NCI-H345 (cell line): Measurements from ENCODE around the gene SPON1.
"Not testable (repeated sequence)": the region's sequence is repeated elsewhere in the genome, so short reads cannot be mapped to it uniquely, and the experiment has no call there.

Source experiments
- DNase-seq: peaks from one replicate; lab custom pipeline; 2025; lab: John Stamatoyannopoulos, UW

The SPON1 gene

DNA sequence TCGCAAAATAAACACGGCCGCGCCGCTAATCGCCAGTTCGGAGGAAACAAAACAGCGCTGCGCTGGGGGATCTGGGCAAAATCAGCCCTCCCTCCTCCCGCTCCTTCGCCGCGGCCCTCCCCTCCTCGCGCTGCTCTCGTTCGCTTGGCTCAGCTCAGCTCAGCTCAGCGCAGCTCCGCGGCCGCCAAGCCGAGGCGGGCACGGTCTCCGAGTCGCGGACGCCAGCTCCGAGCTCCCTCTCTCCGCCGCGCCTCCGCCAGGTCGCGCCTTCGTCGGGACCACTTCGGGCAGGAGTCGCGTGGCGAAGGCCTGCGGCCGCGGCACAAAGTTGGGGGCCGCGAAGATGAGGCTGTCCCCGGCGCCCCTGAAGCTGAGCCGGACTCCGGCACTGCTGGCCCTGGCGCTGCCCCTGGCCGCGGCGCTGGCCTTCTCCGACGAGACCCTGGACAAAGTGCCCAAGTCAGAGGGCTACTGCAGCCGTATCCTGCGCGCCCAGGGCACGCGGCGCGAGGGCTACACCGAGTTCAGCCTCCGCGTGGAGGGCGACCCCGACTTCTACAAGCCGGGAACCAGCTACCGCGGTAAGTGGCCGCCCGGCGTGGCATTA lies at the start of gene SPON1:
Gene SPON1, plus strand, starts transcription at position 162 of the 607 bp plus-strand sequence. Its CDS starts 182 bp downstream, at position 344.
- DNase-seq = no peak

DNA sequence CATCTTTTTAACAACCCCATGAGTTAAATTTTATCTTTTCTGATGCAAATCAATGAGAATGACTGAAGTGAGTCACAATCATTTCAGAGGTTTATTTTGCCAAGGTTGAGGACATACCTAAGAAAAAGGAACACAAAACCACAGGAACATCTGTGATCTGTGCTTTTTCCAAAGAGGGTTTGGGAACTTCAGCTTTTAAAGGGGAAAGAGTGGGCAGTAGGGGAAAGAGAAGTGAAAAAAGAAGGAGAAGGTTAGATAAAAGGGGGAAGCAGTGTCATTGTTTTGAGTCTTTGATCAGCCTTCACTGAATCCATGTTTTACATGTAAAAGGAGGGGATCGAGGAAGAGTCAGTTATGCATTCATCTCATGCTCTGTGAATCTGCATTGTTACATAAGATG lies 45.3 kb upstream of the SPON1 start:
- no peak for DNase-seq

DNA sequence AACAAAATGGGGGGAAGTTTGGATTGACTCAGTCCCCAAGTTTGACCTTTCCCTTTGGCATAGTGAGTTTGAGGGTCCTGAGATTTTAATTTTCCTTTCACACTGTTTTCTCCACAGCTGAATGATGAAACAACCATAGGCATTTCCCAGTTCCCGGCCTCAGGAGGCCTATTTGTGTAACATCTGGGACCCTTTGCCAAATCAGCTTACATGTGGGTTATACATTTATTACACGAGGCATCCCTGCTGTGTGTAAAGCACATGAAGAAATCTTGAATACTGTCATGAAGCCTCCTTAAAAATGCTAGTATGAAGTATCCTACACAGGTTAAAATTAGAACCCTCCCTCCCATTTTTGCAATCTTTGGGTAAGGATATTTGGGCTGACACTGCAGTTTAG lies 44.6 kb upstream of the SPON1 start:
- DNase-seq = no peak

DNA sequence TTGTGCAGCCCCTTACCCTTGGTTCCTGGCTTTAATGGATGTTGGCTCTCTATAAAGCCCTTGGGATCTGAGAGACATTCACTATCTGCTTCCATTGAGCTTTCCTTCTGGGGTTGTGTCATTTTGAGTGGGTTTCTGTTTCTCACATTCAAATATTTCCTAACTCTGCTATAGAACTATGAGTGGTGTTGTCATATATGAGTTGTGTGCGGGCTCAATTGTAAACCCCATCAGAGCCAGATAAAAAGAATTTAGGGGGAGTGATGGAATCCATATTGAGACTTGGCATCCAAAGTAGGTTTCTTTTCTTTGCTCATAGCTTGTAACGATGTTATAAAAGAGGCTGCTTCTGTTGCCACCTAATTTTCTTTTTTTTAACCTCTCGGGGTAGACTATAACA lies 41.8 kb upstream of the SPON1 start:
- DNase-seq = no peak

DNA sequence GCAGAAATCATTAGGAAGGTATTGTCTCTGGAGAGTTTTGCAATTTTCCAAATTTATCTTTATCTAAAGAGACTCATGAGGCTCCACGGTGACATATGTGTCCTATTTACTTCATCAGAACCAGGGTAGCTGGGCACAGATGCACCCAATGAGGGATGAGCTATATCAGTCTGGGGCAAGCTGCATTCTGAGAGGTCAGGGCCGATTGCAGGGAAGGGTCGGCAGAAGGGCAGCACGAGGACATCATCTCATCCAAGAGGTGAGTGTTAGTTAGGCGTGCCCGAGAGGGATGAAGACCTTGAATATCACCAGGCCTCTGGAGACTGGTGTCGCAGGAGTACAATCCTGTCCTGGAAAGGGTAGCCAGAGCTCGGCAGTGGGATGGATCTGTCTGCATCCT lies 41.0 kb upstream of the SPON1 start:
- DNase-seq = no peak

DNA sequence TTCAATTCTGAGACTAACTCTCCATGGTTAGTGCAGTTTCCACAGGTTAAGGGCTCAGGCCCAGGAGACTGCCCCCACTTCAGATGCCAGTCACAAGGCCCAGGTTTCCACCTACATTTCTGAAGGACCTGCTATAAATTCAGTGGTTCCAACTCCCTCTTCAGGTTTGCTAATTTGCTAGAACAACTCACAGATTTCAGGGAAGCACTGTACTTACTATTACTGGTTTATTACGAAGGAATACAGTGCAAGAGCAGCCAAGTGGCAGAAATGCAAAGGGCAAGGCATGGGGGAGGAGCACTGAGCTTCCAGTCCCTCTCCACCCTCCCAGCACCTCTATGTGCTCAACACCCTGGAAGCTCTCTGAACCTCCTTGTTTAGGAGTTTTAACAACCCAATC lies 39.3 kb upstream of the SPON1 start:
- DNase-seq = no peak

DNA sequence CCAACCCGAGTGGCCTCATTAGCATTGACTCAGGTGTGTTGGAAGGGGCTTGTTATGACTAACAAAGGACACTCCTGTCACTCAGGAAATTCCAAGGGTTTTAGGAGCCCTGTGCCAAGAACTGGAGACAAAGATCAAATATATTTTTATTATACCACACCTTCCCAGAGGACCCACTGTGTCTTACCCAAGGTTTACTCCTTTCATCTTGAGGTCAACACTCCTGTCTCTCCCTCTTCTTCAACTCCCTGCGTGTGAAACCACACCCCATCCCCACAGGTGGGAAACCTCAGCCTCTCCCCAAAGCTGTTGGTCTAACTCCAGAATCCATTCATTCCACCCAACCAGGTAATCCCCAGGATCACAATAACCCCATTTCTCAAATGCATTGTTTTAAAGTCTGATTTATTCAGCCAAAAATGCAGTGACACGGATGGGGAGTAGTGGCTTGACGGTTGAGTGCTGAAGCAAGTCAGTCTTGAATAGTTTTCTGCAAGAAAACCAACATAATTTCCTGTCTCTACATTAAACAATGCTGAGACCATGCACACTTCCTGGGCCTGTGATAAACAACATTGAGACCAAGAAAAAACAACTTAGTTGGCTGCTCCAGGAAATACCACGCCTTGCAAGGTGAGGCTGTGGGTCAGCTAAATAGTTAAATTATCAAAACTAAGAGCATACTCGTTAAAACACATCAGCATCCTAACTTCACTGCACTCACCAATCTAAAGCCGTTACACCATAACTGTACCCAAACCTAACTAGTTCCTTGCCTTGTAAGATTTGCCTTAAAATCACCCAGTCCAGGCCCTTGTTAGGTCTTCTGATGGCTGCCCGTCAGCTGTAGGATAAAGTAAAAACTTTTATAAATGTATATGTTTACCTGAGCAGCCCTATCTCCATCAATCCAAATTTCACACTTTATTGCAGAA lies 38.5 kb upstream of the SPON1 start:
- no peak for DNase-seq

DNA sequence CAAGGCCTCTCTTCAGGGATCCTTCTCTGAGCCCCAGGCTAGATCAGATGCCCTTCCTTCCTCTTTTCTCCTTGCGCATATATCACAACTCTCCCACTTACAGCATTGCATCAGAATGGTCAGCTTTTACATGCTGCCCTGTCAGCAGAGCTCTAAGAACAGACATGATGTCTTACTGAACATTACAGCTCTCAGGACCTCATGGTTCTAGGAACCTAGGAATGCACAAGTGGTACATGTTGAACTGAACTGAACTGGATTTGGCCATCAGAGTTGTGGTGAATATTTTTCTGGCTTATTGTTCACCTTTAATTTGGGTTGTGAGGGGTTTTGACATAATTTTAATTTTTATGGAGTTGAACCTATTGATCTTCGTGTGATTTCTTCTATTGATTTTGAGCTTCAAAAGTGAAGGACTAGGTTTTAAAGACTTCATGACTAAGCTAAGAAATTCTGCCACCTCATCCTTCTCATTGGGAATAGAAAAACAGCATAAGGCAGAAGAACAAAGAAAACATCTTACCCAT lies 37.7 kb upstream of the SPON1 start:
- DNase-seq = no peak

DNA sequence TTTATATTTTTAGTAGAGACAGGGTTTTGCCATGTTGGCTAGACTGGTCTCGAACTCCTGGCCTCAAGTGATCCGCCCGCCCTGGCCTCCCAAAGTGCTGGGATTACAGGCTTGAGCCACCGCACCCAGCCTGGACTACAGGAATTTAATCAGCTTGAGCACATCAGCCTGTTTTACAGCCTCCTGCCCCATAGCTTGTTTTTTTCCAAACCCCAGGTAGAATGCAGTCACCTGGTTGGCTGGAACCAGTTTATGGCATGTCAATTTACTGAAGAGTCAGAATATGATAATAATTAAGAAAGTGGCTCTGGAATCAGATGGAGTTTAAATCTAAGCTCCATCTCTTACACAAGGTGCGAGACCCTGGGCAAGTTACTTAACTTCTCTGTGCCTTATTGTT lies 36.2 kb upstream of the SPON1 start:
- not testable (repeated sequence) for DNase-seq

DNA sequence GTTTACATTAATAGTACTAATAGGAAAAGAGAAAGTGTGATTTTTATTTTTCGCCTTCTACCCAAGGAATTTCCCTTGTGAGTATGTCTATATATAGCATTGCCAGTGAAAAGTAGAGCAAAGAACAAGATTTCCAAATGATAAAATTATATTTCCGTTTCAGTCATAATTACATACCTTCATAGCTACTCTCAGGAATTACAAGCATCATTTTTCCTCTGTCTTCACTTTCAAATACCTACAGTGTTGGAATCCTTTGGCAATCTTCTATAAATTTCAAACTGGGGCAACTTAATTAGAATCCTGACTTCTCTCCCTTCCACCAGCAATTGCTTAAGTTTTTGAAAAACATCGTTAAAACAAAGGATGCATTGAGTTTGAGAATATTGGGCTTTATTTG lies 35.5 kb upstream of the SPON1 start:
- DNase-seq = no peak

DNA sequence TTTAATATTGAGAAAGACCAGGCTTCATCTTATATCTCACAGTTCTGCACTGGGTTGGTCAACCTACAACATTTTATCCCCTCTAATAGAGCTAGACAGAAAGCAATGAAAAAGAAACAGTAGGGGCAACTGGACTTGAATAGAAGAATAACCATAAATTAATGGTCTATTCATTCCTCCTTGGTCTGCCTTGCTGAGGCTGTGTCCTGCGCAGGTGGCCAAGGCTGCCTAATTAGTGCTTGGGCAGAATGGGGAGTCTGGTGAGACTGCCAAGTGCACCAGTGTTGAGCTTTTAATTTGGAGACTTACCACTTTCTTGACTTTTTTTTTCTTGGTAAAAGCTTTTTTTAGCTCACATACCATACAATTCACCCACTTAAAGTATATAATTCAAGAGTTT lies 35.0 kb upstream of the SPON1 start:
- DNase-seq = no peak

DNA sequence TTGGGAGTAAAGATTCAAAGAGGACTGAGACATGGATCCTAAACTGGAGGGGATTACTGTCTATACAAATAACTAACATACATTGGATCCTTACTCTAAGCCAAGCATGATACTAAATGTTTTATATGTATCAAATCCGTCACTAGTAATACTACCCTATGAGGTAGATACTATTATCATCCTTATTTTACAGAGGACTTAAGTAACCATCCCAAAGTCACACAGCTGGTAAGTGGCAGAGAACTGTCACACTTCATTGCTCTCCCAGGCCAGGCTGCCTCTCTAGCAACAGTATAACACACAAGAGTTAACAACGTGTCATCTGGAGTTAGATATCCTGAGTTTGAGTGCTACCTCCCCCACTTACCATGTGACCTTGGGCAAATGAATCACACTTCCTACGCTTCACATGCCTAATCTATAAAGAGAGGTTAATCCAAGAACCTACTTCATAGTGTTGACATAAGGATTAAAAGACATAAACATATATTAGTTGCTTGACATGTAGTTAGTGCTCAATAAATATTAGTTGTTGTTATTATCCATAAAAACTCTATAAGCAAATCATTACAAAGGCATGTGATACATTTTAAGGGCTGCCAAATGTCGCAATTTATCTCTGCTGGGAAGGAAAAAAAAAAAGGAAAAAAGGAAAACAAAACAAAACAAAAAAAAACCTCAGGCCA lies 33.8 kb upstream of the SPON1 start:
- no peak for DNase-seq

DNA sequence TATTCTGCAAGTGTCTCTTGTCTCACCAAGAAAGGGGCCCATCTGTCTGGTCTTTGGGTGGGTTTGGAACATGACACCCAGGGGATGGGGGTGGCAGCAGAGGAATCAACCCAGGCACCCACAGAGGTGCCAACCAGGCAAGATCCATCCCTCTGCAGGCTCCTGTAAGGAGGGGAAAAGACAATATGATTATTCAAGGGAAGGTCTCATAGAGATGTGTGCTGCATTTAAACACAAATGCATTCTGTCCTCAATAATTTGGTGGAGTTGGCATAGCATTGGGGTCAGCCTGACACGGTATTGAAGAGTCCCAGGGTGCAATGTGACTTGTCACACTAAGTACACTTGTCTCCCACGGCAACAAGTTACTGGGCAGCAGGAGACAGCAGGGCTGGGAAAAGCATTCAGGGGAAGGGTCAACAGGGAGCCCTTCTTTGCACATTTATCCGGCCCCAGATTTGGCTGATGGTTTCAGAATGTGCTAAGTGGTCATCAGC lies 33.1 kb upstream of the SPON1 start:
- DNase-seq = no peak

DNA sequence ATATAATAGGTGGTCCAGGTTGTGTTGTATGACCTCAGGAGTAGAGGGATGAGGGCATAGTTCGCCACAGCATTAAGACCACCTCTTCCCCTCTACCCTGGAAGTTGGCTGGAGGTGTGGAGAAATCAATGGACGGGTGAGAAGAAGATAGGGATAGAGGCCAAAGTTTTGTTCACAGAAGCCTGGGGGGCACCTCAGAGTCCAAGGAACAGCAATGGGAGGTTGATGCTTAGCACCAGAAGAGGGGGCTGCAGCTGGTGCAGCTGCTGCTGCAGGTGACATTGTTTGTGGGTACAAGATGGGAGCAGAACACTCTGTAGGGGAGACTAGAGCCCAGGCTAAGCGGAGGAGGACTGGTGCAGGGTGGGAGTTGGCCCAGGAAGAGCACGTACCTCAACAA lies 31.2 kb upstream of the SPON1 start:
- no peak for DNase-seq

DNA sequence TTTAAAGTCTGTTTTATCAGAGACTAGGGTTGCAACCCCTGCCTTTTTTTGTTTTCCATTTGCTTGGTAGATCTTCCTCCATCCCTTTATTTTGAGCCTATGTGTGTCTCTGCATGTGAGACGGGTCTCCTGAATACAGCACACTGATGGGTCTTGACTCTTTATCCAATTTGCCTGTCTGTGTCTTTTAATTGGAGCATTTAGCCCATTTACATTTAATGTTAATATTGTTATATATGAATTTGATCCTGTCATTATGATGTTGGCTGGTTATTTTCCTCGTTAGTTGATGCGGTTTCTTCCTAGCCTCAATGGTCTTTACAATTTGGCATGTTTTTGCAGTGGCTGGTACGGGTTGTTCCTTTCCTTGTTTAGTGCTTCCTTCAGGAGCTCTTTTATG lies 25.4 kb upstream of the SPON1 start:
- DNase-seq = not testable (repeated sequence)

DNA sequence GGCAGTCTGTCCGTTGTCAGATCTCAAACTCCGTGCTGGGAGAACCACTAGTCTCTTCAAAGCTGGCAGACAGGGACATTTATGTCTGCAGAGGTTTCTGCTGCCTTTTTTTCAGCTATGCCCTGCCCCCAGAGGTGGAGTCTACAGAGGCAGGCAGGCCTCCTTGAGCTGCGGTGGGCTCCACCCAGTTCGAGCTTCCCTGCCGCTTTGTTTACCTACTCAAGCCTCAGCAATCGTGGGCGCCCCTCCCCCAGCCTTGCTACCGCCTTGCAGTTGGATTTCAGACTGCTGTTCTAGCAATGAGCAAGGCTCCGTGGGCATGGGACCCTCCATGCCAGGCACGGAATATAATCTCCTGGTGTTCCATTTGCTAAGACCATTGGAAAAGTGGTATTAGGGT lies 23.7 kb upstream of the SPON1 start:
- DNase-seq = not testable (repeated sequence)

DNA sequence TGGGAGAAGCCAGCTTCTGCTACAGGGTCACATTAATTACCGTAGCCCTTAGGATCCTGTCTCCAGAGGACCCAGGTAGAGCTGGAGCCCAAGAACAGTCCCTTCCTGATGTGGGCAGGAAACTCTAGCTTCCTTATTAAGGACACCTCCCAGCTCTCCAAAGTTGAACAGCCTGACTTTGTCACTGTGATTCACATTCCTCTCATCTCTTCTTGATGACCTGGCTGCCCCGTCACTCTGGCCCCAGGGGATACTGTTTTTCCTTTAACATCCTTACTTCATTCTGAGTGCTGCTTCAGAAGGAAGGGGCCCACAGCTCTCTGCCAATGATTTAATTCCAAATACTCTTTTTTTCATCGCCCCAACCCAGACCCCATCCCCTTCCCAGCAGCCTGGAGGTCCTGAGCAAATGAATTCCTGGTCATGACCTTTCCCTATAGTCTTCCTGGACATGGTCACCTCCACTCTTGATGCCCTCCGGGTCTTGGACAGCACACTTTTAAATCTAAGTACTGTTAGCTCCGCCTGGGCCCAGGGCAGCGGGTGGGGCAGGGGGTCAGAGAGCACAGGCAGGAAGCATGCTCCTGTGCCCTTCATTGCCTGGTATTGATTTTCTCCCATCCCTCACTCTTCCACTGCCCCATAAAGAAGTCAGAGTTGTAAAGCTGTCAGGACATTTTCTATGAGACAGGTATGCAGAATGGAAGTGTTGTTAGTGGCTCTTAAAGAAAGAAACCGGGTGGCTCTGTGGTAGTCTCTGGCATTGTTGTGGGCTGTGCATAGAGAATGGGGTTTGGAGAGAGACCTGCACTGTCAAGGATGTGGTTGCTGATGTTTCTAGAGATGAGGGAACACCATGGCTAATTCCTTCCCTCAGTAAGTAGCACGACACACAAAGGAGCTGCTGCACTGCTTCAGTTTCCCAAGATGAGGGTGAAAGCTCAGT lies 22.3 kb upstream of the SPON1 start:
- DNase-seq = no peak

DNA sequence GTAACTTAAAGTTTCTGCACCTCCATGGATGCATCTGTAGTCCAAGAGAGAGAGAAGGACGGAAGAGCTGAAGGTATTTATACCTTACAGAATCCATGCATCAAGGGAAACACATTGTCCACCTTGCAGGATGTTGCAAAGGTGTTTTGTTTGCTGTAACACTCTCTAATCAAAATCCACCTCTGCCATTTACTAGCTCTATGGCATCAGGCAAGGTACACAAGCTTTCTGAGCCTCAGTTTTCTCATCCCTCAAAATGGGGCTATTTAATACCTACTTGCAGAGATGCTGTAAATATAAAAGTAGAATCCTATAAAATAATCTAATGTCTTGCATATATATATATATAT lies 21.6 kb upstream of the SPON1 start:
- no peak for DNase-seq

DNA sequence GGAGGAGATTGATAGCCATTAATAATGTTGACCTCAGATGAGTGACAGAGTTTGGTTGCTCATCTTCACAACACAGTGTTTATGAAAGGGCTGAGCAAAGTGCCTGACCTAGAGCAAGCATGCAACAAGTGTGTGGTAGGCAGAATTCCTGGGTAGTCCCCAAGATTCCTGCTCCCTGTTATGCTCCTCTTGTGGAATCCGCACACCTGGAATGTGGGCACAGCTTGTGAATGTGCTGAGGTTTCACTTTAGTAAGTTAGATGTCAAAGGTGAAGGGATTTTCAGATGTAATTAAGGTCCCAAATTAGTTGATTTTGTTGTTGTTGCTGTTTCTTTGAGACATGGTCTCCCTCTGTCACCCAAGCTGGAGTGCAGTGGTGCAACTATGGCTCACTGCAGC lies 20.7 kb upstream of the SPON1 start:
- DNase-seq = no peak

DNA sequence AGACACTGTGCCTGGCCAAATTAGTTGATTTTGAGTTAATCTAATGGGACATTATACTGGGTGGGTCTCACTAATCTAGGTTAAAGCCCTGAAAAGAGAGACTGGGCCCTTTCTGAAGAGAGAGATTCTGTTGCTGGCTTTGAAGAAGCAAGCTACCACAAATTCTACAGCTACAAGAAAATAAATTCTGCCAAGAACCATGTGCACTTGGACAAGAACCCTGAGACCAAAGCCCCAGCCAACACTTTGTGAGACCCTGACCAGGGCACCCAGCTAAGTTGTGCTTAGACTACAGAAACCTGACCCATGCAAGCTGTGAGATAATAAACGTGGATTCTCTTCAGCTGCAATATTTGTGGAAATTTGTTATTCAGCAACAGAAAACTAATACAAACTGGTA lies 20.1 kb upstream of the SPON1 start:
- no peak for DNase-seq

DNA sequence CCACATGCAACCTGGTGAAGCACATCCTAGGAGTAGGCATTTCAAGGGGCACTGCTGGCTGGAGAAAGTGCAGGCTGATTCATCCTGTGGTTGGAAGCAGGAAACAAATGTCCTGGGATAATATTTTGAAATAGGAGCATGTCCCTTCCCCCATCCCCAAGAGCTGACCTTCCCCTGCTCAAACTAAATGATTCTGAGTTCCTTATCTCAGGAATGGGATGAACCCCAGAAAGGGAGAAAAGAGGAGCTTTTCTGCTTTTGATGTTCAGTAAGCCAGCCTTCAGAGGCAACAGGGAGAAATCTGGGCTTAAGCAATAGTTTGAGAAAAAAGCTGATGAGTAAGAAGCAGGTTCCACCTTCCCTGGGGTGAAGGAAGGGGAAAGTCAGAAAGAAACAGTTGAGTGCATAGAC lies 19.5 kb upstream of the SPON1 start:
- DNase-seq = no peak

DNA sequence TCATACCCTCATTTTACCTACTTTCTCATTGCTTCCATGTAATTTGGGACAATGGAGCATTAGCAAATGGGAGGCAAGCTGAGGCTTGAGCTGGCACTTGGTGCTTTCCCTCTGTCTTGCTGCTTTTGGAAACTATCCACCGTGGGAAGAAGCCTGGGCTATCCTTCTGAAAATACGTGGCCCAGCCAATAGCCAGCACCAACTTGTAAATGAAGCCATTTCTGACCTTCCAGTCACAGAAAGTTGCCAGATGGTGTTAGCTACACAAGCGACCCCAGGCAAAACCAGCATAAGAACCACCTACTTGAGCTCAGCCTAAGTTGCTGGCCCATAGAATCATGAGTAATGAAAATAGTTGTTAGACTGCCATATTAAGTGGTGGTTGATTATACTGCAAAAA lies 18.5 kb upstream of the SPON1 start:
- no peak for DNase-seq
